ENCODE results near the gene TRIM40.

The TRIM40 gene

DNA sequence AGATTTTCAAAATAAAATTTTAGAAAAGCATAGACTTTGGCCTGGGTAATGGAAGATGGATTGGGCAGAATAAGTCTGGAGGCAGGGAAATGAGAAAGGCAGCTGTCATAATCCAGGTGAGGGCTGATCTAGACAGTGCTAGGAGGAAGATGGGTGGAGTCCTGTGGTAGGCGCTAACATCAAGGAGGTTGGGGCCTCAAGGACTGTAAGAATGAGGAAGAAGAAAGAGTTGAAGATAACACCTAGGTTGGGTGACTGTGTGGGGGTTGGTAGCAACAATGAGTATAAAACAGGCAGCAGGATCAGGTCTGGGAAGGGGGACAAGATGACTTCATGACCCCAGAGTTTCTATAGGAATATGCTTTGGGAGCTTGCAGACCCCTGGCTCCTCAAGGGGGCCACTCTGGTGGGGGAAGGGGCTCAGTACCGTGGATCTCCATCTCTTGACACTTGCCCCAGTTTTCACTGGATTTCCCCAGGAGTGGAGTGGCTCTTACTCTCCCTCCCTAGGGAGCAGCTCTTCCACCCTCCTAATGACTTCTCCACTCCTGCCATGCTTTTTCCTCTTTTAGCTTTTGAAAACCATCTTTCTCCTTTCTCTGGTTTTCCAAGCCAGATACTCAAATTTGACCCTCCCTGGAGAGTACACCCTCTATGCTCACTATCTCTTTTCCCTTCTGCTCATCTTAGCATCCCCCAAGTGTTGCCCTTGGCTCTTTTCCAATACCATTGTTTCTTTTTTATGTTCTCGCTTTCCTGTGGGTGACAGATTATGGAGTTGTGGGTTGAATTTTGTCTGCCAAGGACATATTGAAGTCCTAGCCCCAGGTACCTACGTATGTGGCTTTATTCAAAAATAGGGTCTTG, 37.8 kb upstream of the TRIM40 start:
- TF ChIP-seq, protein P1, sequence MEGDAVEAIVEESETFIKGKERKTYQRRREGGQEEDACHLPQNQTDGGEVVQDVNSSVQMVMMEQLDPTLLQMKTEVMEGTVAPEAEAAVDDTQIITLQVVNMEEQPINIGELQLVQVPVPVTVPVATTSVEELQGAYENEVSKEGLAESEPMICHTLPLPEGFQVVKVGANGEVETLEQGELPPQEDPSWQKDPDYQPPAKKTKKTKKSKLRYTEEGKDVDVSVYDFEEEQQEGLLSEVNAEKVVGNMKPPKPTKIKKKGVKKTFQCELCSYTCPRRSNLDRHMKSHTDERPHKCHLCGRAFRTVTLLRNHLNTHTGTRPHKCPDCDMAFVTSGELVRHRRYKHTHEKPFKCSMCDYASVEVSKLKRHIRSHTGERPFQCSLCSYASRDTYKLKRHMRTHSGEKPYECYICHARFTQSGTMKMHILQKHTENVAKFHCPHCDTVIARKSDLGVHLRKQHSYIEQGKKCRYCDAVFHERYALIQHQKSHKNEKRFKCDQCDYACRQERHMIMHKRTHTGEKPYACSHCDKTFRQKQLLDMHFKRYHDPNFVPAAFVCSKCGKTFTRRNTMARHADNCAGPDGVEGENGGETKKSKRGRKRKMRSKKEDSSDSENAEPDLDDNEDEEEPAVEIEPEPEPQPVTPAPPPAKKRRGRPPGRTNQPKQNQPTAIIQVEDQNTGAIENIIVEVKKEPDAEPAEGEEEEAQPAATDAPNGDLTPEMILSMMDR (IDR thresholded peaks at IDR 0.05; ENCODE audit: low read length, missing control alignments), result no peak
- no peak for DNase-seq (ENCODE audit: low read depth)
- H3K4me3 ChIP-seq (replicated peaks; ENCODE audit: low read depth, low read length), result no peak overlapping the region

DNA sequence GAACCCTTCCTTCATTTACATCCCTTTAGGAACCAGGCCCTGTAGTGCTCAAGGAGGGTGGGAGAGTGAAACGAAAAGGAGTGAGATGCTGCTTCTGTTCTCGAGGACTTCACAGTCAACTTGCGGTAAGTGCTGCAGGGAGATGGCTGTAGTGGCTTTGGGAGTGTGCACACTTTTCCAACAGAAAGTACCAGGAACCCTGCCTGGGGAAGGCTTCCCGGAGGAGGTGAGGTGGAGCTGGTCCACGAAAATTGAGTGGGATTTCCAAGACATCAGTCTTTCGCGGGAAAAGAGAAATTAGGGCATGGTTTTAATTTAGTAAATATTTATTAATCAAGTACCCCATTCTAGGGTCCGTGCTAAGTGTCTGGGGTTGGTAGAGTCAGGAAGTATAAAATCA, 35.8 kb upstream of the TRIM40 start:
- TF ChIP-seq, protein P1 (IDR thresholded peaks at IDR 0.05; ENCODE audit: low read length, missing control alignments), result no peak
- H3K4me3 ChIP-seq (replicated peaks; ENCODE audit: low read depth, low read length), result no peak overlapping the region
- DNase-seq (ENCODE audit: low read depth), result no peak

GRCh38 chr6:30100585-30101443, 35.1 kb upstream of the TRIM40 start:
- TF ChIP-seq, protein P1 (IDR thresholded peaks at IDR 0.05; ENCODE audit: low read length, missing control alignments), result no peak
- H3K4me3 ChIP-seq (replicated peaks; ENCODE audit: low read depth, low read length), result no peak overlapping the region
- DNase-seq (ENCODE audit: low read depth), result no peak

- H3K4me3 ChIP-seq (replicated peaks; ENCODE audit: low read depth, low read length), result peak overlapping the region; percentile 51
- DNase-seq (ENCODE audit: low read depth), result peak; percentile 81
- TF ChIP-seq, protein P1 (IDR thresholded peaks at IDR 0.05; ENCODE audit: low read length, missing control alignments), result peak; percentile 18
Observed at GRCh38 chr6:30101444-30102413, 34.2 kb upstream of the TRIM40 start.

DNA sequence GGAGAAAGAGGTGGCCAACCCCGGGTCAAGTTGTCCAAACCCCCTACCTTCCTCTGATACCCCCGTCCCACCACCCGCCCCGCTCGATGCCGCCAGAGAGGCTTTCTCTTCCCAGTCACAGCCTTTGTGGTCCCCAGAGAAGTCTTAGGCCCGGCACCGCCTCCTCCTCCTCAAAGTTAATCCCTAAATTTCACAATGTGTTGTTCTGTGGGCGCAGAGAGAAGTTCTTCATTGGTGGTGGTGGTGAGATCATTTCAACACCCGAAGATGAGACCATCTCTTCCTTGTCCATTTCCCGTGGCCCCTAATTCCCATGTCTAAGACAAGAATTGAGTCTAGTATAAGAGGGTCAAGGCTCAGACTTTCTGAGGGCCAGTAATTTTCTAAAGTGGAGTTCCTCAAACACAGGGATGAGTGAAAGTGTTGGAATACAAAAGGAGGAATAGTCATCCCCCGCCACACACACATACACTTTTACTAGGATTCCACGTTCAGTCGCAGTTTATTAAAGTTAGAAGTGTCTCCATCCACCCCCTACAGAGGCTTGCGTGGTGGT, 33.4 kb upstream of the TRIM40 start:
- peak; percentile 34 for DNase-seq (ENCODE audit: low read depth)
- peak overlapping the region; percentile 44 for H3K4me3 ChIP-seq (replicated peaks; ENCODE audit: low read depth, low read length)
- TF ChIP-seq, protein P1 (IDR thresholded peaks at IDR 0.05; ENCODE audit: low read length, missing control alignments), result no peak
